Transverse colon (tissue), 4 donors: Measurements from ENCODE around the gene RPS6KA2. TPM values are rescaled to one million over a fixed set of nuclear protein-coding genes. Genes with fewer than 3 reads are reported as not detected.

Experiments
- DNase-seq: peaks from one replicate; pipeline ENCODE4 v3.0.0-alpha.2; 2019
- H3K27ac ChIP-seq, 4 donors: fragments of 200-600 bp; sonication (generic); 2 replicates each; pipeline ENCODE4 v1.5.1; 2016 to 2018; ENCODE audit warnings: inconsistent platforms in 4 of 4
- H3K27me3 ChIP-seq: fragments of 200-600 bp; sonication (generic); 2 replicates; pipeline ENCODE4 v1.5.1; 2017; ENCODE audit warnings: inconsistent platforms
- H3K36me3 ChIP-seq, 4 donors: fragments of 200-600 bp; sonication (generic); 2 replicates each; pipeline ENCODE4 v1.5.1; 2017 to 2019; ENCODE audit warnings: inconsistent platforms in 4 of 4
- H3K4me1 ChIP-seq, 4 donors: fragments of 200-600 bp; sonication (generic); 2 replicates each; pipeline ENCODE4 v1.5.1; 2017 to 2020; ENCODE audit warnings: inconsistent platforms in 4 of 4
- H3K4me3 ChIP-seq, 4 donors: fragments of 200-600 bp; sonication (generic); 1 replicate in 1 of 4; 2 replicates in 3 of 4; pipeline versions ENCODE4 v1.5.1 to v1.6.1; 2017 to 2019; ENCODE audit warnings: inconsistent platforms in 4 of 4
- H3K9me3 ChIP-seq, 2 donors: fragments of 200-600 bp; sonication (generic); 2 replicates each; pipeline ENCODE4 v1.5.1; 2017 to 2019; ENCODE audit warnings: inconsistent platforms in 2 of 2
- EP300 ChIP-seq: sonication (generic); formaldehyde crosslinking; IDR thresholded peaks from one replicate; pipeline ENCODE4 v1.6.1; 2017; ENCODE audit warnings: antibody characterized with exemption, low read depth
- POLR2A ChIP-seq: fragments of 450-650 bp; IDR thresholded peaks from one replicate; pipeline ENCODE4 v1.6.1; 2016; ENCODE audit warnings: antibody characterized with exemption, mild to moderate bottlenecking, moderate library complexity
- POLR2AphosphoS5 ChIP-seq, 3 donors: sonication (generic); formaldehyde crosslinking; IDR thresholded peaks; one replicate each; pipeline ENCODE4 v1.6.1; 2016; ENCODE audit warnings: antibody characterized with exemption in 3 of 3
- WGBS, 2 donors: methylation state at CpG; one replicate each; pipeline ENCODE4 v1.1.5; 2018; ENCODE audit warnings: low coverage in 1 of 2; 5-methylcytosine and 5-hydroxymethylcytosine counted together
- in situ Hi-C, 4 donors: fragments of 200-750 bp; cut with MboI; loops; one replicate each; pipeline versions ENCODE4 v1.15.0 to v1.15.1; 2017; ENCODE audit warnings: low sequenced_read_pairs in 3 of 4, low pct_ligation_motif_present in 1 of 4, low pct_unique_long_range_greater_than_20kb in 1 of 4
- intact Hi-C: fragments of 100-400 bp; cut with DNase I; formaldehyde crosslinking; loops from one replicate; pipeline ENCODE4 v1.15.1; 2023; ENCODE audit warnings: low total_unique reads
- total RNA-seq, 4 donors: library from RNA; depleted of rRNA; stranded (reverse); fragments of >200 nt; gene quantifications; one replicate each; pipeline ENCODE4 v1.1.0, GENCODE V29; 2016
- TF ChIP-seq, protein P1 (sequence below), 5 experiments: fragments of 200-600 bp in 3 of 5; fragments of 450-650 bp in 2 of 5; sonication (generic) in 3 of 5; IDR thresholded peaks; 1 replicate in 2 of 5; 2 replicates in 3 of 5; pipeline ENCODE4 v1.5.1; 2016 to 2017; ENCODE audit warnings: antibody characterized with exemption in 5 of 5, inconsistent platforms in 3 of 5, mild to moderate bottlenecking in 2 of 5, moderate library complexity in 1 of 5

Gene RPS6KA2
- total RNA-seq, 4 donors from 2014 or later: 9.6 to 41.1 (median 15.4) TPM

DNA sequence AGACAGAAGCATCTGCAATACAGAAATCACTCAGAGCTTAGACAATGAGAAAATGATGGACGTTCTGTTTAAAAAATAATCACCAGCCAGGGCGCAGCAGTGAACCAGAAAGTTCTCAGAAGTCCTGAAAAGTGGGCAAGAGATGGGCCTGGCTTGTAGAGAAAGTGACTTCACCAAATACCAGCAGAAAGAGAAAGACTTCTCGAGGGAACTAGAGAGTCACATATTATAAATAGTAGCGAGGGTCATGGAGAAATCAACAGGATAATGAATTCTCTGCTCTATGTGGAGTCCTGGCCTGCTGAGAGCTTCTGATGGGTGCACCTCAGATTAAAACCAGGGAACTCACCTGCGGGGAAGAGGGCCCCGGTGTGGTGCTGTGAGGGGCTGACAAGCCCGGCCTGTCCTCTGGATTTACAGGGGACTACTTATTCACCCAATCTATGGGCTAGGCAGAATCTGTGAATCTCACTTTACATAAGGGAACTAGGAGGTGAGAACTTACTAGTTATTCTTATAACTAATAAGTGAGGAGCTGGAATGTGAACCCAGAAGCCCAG, 35.0 kb downstream of the RPS6KA2 start:
- Histone ChIP-seq H3K27me3 (no peaks in the 10 kb centered on the region), H3K4me3 (no peak overlapping the region), H3K4me1 (peaks cover 0 to 20% (median 4%) of the 10 kb centered on the region in 4 donors), H3K9me3 (no peaks in the 10 kb centered on the region), H3K27ac (no peak overlapping the region), H3K36me3 (no peaks in the 10 kb centered on the region)
- 84 to 92% methylated on average over 3 to 7 of the region's 7 CpGs for WGBS, 2 donors
- in situ Hi-C loops (no loop called here), intact Hi-C loops (no loop called here)
- no peak for TF ChIP-seq POLR2AphosphoS5 (IDR thresholded peaks at IDR 0.05)
- no peak for TF ChIP-seq POLR2A
- TF ChIP-seq, protein P1, sequence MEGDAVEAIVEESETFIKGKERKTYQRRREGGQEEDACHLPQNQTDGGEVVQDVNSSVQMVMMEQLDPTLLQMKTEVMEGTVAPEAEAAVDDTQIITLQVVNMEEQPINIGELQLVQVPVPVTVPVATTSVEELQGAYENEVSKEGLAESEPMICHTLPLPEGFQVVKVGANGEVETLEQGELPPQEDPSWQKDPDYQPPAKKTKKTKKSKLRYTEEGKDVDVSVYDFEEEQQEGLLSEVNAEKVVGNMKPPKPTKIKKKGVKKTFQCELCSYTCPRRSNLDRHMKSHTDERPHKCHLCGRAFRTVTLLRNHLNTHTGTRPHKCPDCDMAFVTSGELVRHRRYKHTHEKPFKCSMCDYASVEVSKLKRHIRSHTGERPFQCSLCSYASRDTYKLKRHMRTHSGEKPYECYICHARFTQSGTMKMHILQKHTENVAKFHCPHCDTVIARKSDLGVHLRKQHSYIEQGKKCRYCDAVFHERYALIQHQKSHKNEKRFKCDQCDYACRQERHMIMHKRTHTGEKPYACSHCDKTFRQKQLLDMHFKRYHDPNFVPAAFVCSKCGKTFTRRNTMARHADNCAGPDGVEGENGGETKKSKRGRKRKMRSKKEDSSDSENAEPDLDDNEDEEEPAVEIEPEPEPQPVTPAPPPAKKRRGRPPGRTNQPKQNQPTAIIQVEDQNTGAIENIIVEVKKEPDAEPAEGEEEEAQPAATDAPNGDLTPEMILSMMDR (IDR thresholded peaks at IDR 0.05): no peak
- TF ChIP-seq EP300: no peak
- DNase-seq: no peak

DNA sequence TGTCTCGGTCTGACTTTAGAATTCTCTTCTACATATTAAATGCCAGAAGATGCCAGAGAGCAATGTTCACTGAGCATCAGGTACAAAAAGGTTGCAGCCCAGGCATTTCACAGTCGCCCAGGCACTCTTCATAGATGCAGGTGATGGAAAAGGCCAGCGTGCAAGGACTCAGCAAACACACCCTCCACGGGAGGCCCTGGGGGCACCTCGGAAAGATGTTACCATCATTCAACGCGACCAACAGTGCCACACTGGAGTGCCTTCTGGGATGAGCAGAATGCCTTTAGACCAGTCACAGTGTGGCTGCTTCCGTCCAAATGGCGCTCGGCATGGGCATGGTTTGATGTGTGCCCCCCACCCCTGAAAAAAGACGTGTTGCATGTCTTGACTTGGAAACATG, 36.0 kb downstream of the RPS6KA2 start:
- H3K27me3 ChIP-seq: no peaks in the 10 kb centered on the region
- H3K4me1 ChIP-seq: peaks cover 0 to 20% (median 4%) of the 10 kb centered on the region in 4 donors
- WGBS, 2 donors: 92 to 100% methylated on average over 1 to 11 of the region's 11 CpGs
- intact Hi-C loops: no loop called here
- no peak for DNase-seq
- in situ Hi-C loops: no loop called here
- TF ChIP-seq, protein P1 (IDR thresholded peaks at IDR 0.05): no peak
- TF ChIP-seq POLR2A: no peak
- TF ChIP-seq EP300: no peak
- TF ChIP-seq POLR2AphosphoS5 (IDR thresholded peaks at IDR 0.05): no peak
- no peaks in the 10 kb centered on the region for H3K36me3 ChIP-seq
- no peak overlapping the region for H3K4me3 ChIP-seq
- no peak overlapping the region for H3K27ac ChIP-seq
- no peaks in the 10 kb centered on the region for H3K9me3 ChIP-seq

DNA sequence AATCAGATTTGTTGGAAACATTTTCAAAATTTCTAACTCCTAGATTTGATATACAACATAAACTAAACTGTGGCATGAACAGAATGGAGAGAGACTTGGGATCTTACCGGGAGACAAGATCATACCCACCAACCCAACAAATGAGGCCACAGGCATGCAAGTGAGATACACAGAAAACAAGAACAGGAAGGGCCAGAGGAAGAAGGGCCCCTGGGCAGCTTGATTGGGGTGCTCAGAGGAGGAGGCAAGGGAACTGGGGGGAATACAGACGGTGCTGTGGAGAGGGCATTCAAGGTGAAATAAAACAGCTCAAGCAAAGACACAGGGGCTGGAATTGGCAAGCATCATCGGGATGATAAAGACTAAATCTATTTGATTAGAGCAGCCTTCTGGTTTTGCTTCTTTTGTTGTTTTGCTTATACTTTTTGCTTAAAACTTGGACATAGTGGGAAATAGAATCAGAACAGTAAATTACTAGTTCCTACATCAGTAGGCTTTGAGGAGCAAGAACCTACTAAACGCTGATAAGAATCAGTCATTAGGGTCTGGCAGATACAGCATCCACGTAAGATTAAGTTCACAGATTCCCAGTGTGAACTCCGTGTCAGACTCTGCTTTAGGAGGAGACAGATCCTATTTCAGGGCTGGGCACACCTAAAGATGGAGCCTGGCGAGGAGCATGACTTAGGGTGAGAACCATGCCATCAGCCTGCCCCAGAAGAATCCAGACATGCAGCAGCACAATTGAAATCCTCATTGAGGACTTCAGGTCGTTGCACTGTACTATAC, 37.1 kb downstream of the RPS6KA2 start:
- WGBS, 2 donors: 57 to 71% methylated on average over 5 to 8 of the region's 8 CpGs
- intact Hi-C loops: no loop called here

DNA sequence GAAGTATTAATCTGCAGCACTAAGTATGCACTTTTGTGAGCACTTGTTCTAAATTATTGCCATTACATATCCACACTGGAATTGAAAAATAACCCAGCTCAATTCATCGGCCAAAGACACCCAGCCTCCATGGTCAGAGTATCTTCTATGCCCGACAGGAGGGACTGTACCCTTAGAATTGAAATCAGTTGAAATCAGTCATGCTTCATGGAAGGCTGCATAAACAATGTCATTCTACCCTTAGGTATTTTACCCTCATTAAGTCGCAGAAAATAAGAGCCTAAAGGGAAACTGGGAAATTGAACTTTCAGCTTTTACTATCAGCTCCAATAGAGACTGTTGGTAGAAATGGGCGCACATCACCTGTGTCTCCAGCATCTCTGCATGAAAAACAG, 37.7 kb downstream of the RPS6KA2 start:
- no peak for DNase-seq
- Histone ChIP-seq H3K27me3 (no peaks in the 10 kb centered on the region), H3K4me1 (peaks cover 0 to 20% (median 5%) of the 10 kb centered on the region in 4 donors), H3K9me3 (no peaks in the 10 kb centered on the region), H3K27ac (peak overlapping the region in 2 of 4 donors; percentile 21 to 41), H3K36me3 (no peaks in the 10 kb centered on the region), H3K4me3 (no peak overlapping the region)
- TF ChIP-seq POLR2AphosphoS5 (IDR thresholded peaks at IDR 0.05) (no peak), EP300 (no peak), POLR2A (no peak)
- TF ChIP-seq, protein P1 (IDR thresholded peaks at IDR 0.05): no peak
- in situ Hi-C loops: no loop called here
- intact Hi-C loops: no loop called here
- WGBS, 2 donors: 70 to 72% methylated on average over 4 of the region's 4 CpGs

More for the DNA sequence above, 37.1 kb downstream of the RPS6KA2 start:
- no peaks in the 10 kb centered on the region for H3K36me3 ChIP-seq
- H3K4me3 ChIP-seq: no peak overlapping the region
- in situ Hi-C loops: no loop called here
- no peak for DNase-seq
- H3K27me3 ChIP-seq: no peaks in the 10 kb centered on the region
- peaks cover 0 to 20% (median 4%) of the 10 kb centered on the region in 4 donors for H3K4me1 ChIP-seq
- TF ChIP-seq POLR2AphosphoS5 (IDR thresholded peaks at IDR 0.05): no peak
- TF ChIP-seq, protein P1 (IDR thresholded peaks at IDR 0.05): no peak
- H3K27ac ChIP-seq: no peak overlapping the region
- no peaks in the 10 kb centered on the region for H3K9me3 ChIP-seq
